Right hindlimb (tissue), 1 donor: ENCODE results near the gene FANCC.
"Not testable (repeated sequence)": the region's sequence is repeated elsewhere in the genome, so short reads cannot be mapped to it uniquely, and the experiment has no call there.

ENCODE experiments used
- DNase-seq: peaks from one replicate; pipeline ENCODE4 v3.0.0-alpha.2; 2018

FANCC gene

GRCh38 chr9:95225726-95226106 is 91.8 kb downstream of the FANCC start:
- DNase-seq, result no peak

DNA sequence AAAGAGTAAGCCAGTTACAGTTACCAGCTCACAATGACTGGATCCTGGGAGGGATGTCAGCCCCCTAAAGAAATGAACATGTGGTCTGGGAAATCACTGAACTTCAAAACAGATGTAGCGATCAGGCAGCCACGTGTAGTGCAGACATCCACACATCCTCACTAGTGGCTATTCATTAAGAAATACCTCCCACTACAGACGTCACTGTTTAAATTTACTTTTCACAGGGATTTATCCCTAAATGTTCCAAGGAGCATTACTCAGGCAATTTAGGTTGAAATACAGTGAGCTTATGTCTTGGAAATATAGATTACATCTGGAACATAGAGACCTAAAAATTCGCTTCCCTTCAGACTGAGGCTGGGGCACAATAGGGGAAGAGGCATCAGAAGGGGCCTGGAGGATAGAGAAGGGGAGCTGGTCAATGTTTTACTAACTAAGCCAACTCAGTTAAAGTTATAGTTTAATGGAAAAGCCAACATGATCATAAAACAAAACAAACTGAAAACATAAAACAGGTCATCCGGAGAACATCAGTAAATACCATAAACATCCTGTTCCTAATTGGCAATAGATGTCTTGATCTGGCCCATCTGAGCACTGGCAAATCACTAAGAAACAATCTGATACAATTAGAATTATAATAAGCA is 92.3 kb downstream of the FANCC start:
- no peak for DNase-seq

GRCh38 chr9:95224376-95225019 is 93.0 kb downstream of the FANCC start:
- no peak for DNase-seq

DNA sequence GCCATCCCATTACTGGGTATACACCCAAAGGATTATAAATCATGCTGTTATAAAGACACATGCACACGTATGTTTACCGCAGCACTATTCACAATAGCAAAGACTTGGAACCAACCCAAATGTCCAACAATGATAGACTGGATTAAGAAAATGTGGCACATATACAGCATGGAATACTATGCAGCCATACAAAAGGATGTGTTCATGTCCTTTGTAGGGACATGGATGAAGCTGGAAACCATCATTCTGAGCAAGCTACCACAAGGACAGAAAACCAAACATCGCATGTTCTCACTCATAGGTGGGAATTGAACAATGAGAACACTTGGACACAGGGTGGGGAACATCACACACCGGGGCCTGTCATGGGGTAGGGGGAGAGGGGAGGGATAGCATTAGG is 97.2 kb downstream of the FANCC start:
- not testable (repeated sequence) for DNase-seq

DNA sequence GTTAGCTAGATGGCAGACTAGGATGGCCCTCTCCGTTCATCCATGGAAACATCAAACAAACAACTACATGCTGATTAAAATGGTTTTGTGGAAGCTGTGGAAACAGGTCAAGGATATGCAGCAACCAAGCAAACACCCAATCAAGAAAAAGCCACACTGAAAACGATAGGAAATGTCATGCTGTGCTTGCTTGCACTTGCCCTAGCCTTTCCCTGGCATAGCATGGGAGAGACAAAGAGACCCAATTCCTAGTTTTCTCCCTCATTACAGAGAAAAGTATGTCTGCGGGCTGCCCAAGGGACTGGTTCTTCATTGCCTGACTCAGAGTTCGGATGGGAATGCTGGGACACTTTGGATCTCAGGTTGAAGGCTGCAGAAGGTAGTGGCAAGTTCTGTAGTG is 98.7 kb downstream of the FANCC start:
- no peak for DNase-seq

GRCh38 chr9:95217936-95218335 is 99.6 kb downstream of the FANCC start:
- DNase-seq, result no peak

GRCh38 chr9:95215336-95215898 is 102.1 kb downstream of the FANCC start:
- DNase-seq, result no peak

DNA sequence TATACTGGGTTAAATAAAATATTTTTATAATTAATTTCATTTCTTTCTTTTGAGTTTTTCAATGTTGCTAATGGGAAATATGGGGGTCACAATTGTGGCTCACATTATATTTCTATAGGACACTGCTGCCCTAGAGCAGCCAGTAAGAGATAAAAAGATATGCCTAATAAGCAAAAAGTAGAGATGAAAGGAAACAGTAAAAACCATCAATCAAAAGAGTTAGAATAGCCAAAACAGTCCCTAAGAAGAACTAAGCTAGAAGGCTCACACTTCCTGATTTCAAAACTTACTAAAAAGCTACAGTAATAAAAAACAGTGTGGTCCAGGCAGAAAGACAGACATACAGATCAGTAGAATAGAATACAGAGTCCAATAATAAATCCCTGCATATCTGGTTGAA is 104.4 kb downstream of the FANCC start:
- DNase-seq, result no peak

- DNase-seq, result no peak
Measured at GRCh38 chr9:95211028-95211427, 106.5 kb downstream of the FANCC start.

DNA sequence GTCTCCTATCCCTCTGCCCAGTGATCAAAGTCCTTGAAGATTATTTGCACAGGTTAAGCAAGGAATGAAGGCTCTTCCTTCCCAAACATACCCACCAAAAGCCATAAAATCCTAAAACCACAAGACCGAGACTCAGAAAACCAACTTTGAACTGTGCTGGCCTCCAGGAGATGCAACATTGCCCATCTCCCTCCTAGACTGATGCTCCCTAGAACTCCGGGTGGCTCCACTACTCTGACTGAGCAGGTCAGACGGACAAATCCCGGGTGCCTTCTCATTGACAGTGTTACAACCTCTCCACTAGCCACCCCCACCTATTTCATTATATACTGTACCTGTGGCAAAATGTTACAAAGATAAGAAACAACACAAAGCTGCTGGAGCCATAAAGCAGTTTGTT is 110.1 kb downstream of the FANCC start:
- no peak for DNase-seq

- no peak for DNase-seq
Measured at GRCh38 chr9:95206143-95206542, 111.4 kb downstream of the FANCC start.

GRCh38 chr9:95204710-95205109 is 112.8 kb downstream of the FANCC start:
- DNase-seq, result no peak

- no peak for DNase-seq
Measured at GRCh38 chr9:95204310-95204709, 113.2 kb downstream of the FANCC start.

GRCh38 chr9:95203019-95203418 is 114.5 kb downstream of the FANCC start:
- DNase-seq, result not testable (repeated sequence)

GRCh38 chr9:95202076-95202681 is 115.3 kb downstream of the FANCC start:
- no peak for DNase-seq

GRCh38 chr9:95201206-95201605 is 116.3 kb downstream of the FANCC start:
- no peak for DNase-seq

DNA sequence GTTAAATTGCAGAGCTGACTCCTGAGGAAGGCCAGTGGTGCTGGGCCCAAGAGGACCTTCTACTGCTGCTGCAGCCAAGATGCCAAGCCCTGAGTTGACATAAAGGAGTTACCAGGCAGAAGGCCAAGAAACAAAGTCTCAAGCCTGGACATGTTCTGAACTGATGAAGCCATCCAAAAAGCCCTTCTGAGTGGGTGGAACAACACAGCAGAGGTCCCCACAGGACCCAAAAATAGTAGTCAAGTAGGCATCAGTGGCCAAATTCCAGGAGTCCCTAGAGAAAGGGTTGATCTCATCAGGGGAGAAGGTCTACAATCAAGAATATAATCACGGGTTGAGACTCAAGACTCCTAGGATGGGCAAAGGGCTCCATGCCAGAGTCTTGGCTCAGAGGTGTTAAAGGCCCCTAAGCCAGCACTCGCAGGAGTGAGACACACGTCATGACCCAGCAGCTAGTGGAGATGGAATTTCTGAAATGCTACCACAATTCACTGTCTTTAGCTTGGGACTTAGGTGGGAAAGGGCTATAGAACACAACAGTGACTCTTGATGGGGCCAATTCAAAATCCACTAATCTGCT is 119.7 kb downstream of the FANCC start:
- DNase-seq, result peak; percentile 56

DNA sequence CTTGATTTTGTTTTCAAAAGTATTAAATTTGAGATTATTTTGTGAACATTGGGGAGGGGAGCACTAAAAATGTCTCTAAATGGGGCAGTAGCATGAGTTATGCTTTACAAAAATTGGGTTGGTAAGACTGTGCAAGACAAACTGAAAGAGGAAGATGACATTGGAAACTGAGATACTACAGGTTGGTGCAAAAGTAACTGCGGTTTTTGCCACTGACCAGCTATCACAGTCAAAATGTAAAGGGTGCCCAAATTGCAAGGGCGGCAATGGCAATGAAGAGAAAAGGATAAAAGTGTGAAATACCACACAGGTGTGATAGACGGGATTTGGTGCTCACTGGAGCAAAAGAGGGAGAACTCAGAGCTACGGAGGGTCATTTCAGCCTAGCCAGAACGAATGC is 124.0 kb downstream of the FANCC start:
- no peak for DNase-seq

GRCh38 chr9:95193067-95193466 is 124.4 kb downstream of the FANCC start:
- no peak for DNase-seq

- DNase-seq, result no peak
Measured at GRCh38 chr9:95192631-95193030, 124.9 kb downstream of the FANCC start.

- no peak for DNase-seq
Measured at GRCh38 chr9:95190413-95190812, 127.1 kb downstream of the FANCC start.

DNA sequence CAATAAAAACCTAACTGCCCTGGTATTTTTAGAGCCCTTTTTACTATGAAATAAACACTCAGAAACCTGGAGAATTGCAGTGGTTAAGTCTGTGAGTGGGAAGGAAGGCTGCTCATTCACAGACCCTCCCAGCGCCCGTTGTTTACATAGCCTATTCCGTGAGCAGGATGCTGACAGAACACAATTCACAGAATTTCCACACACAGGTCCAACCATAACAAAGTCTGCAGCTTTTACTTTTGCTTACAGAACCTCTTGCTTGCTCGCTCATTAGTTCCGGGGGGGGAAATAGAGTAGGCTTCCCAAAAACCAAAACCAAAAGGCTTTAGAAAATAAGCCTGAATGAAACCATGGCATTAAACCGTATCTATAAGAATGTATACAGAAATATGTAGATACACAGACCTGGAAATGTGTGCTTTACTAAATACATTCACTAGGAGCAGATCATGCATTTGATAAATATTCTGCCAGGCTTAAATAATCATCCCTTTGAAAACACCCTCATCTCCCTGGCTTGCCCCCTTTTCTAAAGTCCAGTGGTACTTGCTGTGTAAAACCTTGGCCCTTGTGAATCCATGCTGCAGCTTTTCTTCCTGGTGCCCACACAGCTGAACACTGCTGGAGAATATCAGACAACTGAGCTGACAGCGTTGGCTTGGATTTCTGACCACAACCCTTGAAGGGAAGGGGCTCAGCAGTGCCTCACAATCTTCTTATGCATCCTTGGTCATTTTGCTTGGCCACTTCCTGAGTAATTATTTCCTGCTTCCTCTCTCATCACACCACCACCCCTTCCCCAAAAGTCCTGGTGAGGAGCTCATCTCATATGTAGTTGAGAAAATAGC is 128.0 kb downstream of the FANCC start:
- DNase-seq, result peak; percentile 78

- no peak for DNase-seq
Measured at GRCh38 chr9:95188459-95188858, 129.1 kb downstream of the FANCC start.
